ENCODE results near the gene SIRT1.

Gene SIRT1

DNA sequence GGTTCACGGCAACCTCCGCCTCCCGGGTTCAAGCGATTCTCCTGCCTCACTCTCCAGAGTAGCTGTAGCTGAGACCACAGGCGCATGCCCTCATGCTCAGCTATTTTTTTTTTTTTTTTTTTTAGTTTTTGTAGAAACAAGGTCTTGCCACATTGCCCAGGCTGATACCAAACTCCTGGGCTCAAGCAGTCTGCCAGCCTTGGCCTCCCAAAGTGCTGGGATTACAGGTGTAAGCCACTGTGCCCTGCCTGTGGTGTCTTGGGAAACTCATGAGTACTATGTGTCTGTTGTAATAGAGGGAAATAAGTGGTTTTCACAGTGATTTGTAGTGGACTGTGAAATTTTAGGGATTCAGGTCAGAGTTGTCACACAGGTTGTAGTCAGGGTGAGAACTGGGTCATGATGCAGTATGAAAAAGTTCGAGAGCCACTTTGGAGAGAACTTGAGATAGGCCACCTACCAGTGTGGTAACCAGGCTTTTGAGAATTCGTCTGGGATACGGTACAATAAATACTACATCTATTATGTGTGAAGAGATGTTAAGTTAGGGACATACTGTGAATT, 30.4 kb downstream of the SIRT1 start:
- no peaks in the 10 kb centered on the region for H3K27me3 Mint-ChIP-seq
- peak overlapping the region; percentile 53 for H3K27ac Mint-ChIP-seq
- H3K4me1 Mint-ChIP-seq (ENCODE audit: low read depth), result peaks cover 35% of the 10 kb centered on the region
- DNase-seq, result no peak
- no peak overlapping the region for H3K4me3 Mint-ChIP-seq
- no peaks in the 10 kb centered on the region for H3K9me3 Mint-ChIP-seq
- peaks cover 87% of the 10 kb centered on the region for H3K36me3 Mint-ChIP-seq (ENCODE audit: low read depth)

DNA sequence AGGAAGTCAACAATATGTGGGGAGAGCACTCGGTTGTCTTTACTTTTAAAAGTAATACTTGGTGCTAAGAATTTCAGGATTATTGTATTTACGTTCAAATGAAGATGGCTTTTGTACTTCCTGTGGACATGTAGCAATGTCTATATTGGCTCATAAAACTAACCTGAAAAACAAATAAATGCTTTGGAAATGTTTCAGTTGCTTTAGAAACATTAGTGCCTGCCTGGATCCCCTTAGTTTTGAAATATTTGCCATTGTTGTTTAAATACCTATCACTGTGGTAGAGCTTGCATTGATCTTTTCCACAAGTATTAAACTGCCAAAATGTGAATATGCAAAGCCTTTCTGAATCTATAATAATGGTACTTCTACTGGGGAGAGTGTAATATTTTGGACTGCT, 32.7 kb downstream of the SIRT1 start:
- H3K27me3 Mint-ChIP-seq, result no peaks in the 10 kb centered on the region
- H3K4me1 Mint-ChIP-seq (ENCODE audit: low read depth), result peaks cover 31% of the 10 kb centered on the region
- H3K27ac Mint-ChIP-seq, result peak overlapping the region; percentile 57
- H3K36me3 Mint-ChIP-seq (ENCODE audit: low read depth), result peaks cover 81% of the 10 kb centered on the region
- H3K4me3 Mint-ChIP-seq, result no peak overlapping the region
- no peak for DNase-seq
- H3K9me3 Mint-ChIP-seq, result no peaks in the 10 kb centered on the region

DNA sequence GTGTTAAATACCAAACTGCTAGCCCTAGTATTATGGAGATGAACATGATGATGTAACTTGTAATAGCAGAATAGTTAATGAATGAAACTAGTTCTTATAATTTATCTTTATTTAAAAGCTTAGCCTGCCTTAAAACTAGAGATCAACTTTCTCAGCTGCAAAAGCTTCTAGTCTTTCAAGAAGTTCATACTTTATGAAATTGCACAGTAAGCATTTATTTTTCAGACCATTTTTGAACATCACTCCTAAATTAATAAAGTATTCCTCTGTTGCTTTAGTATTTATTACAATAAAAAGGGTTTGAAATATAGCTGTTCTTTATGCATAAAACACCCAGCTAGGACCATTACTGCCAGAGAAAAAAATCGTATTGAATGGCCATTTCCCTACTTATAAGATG, 33.2 kb downstream of the SIRT1 start:
- peaks cover 26% of the 10 kb centered on the region for H3K4me1 Mint-ChIP-seq (ENCODE audit: low read depth)
- peaks cover 81% of the 10 kb centered on the region for H3K36me3 Mint-ChIP-seq (ENCODE audit: low read depth)
- peak overlapping the region; percentile 57 for H3K27ac Mint-ChIP-seq
- no peak overlapping the region for H3K4me3 Mint-ChIP-seq
- no peak for DNase-seq
- no peaks in the 10 kb centered on the region for H3K9me3 Mint-ChIP-seq
- no peaks in the 10 kb centered on the region for H3K27me3 Mint-ChIP-seq

DNA sequence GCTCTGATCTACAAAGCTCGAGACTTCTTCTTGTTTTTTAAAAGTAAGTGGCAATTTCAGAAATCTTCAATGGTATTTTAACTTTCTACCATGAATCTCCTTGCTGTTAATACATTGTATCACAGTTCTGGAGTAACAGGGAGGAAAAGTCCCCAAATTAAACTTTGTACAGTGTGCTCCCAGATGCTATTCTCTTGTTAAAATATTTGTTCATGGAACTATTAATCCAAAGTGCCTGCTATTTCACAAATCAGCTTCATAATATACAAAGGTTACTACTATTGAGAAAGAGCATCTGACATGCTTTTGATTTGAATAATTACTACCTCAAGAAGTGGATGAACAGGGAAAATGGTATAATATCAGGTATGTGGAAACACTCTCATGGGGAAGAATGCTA, 36.6 kb downstream of the SIRT1 start:
- Mint-ChIP-seq H3K9me3 (no peaks in the 10 kb centered on the region), H3K4me3 (no peak overlapping the region), H3K36me3 (ENCODE audit: low read depth) (peaks cover 73% of the 10 kb centered on the region), H3K27ac (peak overlapping the region; percentile 46), H3K27me3 (no peaks in the 10 kb centered on the region), H3K4me1 (ENCODE audit: low read depth) (peaks cover 14% of the 10 kb centered on the region)
- no peak for DNase-seq

DNA sequence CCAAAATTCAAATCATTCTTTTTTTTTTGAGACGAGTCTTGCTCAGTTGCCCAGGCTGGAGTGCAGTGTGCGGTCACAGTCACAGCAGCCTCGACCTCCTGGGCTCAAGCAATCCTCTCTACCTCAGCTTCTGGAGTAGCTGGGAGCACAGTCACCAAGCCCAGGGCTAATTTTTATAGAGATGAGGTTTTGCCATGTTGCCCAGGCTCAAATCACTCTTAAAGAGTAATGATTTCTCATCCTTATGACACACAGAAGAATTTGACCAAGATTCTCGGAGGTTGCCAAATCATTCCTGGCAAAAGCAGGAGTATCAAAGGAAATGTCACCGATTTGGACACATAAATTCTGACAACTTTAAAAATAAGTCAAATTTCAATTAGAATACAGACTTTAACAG, 39.1 kb downstream of the SIRT1 start:
- DNase-seq, result no peak
- Mint-ChIP-seq H3K4me1 (ENCODE audit: low read depth) (peaks cover 1% of the 10 kb centered on the region), H3K9me3 (no peaks in the 10 kb centered on the region), H3K36me3 (ENCODE audit: low read depth) (peaks cover 71% of the 10 kb centered on the region), H3K27me3 (no peaks in the 10 kb centered on the region), H3K27ac (peak overlapping the region; percentile 33), H3K4me3 (no peak overlapping the region)

DNA sequence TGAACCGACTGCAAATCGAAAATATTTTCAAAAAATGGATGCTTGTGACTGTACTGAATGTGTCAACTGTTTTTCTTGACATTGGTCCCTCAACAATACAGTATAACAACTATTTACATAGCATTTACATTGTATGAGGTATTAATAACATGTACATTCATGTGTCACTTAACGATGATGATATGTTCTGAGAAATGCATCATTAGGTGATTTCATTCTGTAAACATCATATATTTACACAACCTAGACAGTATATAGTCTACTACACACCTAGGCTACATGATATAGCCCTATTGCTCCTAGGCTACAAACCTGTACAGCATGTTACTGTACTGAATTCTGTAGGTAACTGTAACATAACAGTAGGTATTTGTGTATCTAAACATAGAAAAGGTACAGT, 39.7 kb downstream of the SIRT1 start:
- DNase-seq, result no peak
- peaks cover 68% of the 10 kb centered on the region for H3K36me3 Mint-ChIP-seq (ENCODE audit: low read depth)
- no peaks in the 10 kb centered on the region for H3K9me3 Mint-ChIP-seq
- H3K27ac Mint-ChIP-seq, result no peak overlapping the region
- H3K4me1 Mint-ChIP-seq (ENCODE audit: low read depth), result peaks cover 1% of the 10 kb centered on the region
- no peak overlapping the region for H3K4me3 Mint-ChIP-seq
- H3K27me3 Mint-ChIP-seq, result no peaks in the 10 kb centered on the region

DNA sequence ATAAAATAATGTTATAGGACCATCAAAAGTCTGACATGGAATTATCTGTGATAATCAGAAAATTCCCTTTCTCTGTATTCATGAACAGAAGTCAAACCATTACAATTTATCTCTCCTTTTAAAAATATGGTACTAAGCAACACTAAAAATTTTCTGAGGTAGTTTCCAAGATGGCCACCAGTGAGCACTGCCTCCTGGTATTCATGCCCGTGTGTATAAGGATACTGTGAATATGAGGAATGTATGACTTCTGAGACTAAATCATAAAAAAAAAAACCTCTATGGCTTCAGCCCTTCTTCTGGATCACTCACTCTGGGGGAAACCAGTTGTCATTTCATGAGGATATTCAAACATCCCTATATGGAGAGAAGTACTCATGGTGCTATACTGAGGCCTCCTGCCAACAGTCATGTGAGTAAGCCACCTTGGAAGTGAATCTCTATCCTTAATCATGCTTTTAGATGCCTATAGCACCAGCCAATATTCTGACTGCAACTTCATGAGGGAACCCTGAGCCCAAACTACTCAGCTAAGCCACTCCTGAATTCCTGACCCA, 41.1 kb downstream of the SIRT1 start:
- peak overlapping the region; percentile 44 for H3K27ac Mint-ChIP-seq
- no peaks in the 10 kb centered on the region for H3K9me3 Mint-ChIP-seq
- peaks cover 1% of the 10 kb centered on the region for H3K4me1 Mint-ChIP-seq (ENCODE audit: low read depth)
- H3K27me3 Mint-ChIP-seq, result no peaks in the 10 kb centered on the region
- DNase-seq, result no peak
- no peak overlapping the region for H3K4me3 Mint-ChIP-seq
- H3K36me3 Mint-ChIP-seq (ENCODE audit: low read depth), result peaks cover 68% of the 10 kb centered on the region

DNA sequence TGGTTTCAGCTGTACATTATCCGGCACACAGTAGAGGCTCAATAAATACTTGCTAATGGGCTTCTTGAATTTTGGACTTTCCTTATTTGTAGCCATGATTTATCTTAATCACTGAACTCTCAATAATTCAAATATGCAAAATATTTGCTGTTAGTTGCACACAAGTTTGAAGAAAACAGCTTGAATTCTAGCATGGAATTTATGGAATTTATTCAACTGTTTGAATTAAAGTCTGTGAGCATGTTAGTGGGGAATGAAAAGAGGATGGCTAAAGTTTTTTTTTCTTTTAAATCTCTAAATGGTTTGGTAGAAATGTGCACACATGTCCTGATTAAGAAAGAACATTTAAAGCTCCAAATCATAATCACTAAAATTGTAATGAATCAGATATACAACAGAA, 42.5 kb downstream of the SIRT1 start:
- Mint-ChIP-seq H3K4me1 (ENCODE audit: low read depth) (peaks cover 1% of the 10 kb centered on the region), H3K4me3 (no peak overlapping the region), H3K27me3 (no peaks in the 10 kb centered on the region), H3K9me3 (no peaks in the 10 kb centered on the region), H3K36me3 (ENCODE audit: low read depth) (peaks cover 71% of the 10 kb centered on the region), H3K27ac (peak overlapping the region; percentile 15)
- DNase-seq, result no peak

DNA sequence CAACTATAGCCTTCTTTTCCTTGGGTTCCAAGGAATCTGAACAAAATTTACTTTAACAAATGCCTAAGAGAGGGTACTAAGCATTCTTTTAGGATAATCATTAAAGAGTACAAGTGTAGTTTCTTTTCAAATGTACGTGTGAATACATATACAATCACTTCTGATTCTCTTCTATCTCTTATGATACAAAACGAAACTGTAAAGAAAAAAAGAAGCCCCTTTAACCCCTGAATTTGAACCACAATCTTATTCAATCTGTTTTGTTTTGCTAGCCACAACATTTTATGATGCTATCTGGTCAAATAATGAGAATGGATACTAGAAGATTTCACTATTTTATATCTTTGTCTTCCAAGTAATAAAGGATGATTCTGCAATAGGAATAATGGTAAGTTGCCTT, 48.7 kb downstream of the SIRT1 start:
- Mint-ChIP-seq H3K9me3 (no peaks in the 10 kb centered on the region), H3K4me3 (no peak overlapping the region)

DNA sequence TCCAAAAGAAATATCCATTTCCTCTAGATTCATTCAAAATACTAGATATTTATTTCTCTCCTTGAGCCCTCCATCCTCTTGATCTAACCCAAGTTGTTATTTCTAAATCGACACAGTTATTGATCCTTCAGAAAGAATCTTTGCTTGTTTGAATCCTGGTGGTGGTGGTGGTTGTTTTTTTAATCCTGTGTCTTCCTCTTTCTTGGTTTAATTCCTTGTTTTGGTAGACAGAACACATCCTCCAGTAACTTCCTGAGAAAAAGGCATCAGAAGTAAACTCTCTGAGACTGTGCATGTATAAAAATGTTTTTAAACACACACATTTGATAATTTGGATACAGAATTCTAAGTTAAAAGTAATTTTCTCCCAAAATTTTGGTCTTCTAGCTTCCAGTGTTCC, 49.9 kb downstream of the SIRT1 start:
- DNase-seq, result no peak
- no peak overlapping the region for H3K4me3 Mint-ChIP-seq
- no peaks in the 10 kb centered on the region for H3K9me3 Mint-ChIP-seq
- peaks cover 79% of the 10 kb centered on the region for H3K36me3 Mint-ChIP-seq (ENCODE audit: low read depth)
- peak overlapping the region; percentile 66 for H3K27ac Mint-ChIP-seq
- H3K4me1 Mint-ChIP-seq (ENCODE audit: low read depth), result no peaks in the 10 kb centered on the region
- no peaks in the 10 kb centered on the region for H3K27me3 Mint-ChIP-seq

More for the DNA sequence above, 48.7 kb downstream of the SIRT1 start:
- H3K27me3 Mint-ChIP-seq, result no peaks in the 10 kb centered on the region
- no peak overlapping the region for H3K27ac Mint-ChIP-seq
- peaks cover 79% of the 10 kb centered on the region for H3K36me3 Mint-ChIP-seq (ENCODE audit: low read depth)
- H3K4me1 Mint-ChIP-seq (ENCODE audit: low read depth), result no peaks in the 10 kb centered on the region
- DNase-seq, result no peak

DNA sequence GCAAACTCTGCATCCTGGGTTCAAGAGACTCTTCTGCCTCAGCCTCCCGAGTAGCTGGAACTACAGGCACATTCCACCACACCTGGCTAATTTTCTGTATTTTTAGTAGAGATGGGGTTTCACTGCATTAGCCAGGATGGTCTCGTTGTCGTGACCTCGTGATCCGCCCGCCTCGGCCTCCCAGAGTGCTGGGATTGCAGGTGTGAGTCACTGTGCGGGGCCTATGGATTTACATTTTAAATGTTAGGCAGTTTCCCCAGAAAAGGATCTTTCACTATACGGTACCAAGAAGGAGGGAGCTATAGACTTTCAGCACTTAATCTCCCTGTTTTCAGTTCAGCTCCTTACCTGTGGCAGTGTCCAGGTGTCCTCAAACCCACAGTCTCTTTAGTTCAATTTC, 50.8 kb downstream of the SIRT1 start:
- Mint-ChIP-seq H3K27ac (peak overlapping the region; percentile 28), H3K27me3 (no peaks in the 10 kb centered on the region), H3K4me1 (ENCODE audit: low read depth) (no peaks in the 10 kb centered on the region), H3K36me3 (ENCODE audit: low read depth) (peaks cover 73% of the 10 kb centered on the region), H3K4me3 (no peak overlapping the region), H3K9me3 (no peaks in the 10 kb centered on the region)
- no peak for DNase-seq

DNA sequence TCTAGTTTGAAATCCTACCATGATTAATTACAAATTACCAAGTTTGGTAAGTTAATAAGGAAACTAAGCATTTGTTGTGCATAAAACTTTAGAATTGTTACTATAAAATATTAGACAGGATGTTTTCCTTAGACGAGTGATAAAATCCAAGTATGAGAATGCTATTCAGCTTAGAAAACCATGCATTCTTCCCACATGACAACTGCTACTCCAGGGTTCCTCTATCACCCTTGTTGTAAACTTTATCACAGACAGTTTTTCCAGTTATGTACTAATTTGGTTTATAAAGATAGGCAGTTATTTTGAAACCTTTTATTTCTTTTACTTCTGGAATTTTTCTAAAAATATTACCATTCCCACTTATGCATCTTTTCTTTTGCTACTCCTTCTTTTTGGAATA, 52.0 kb downstream of the SIRT1 start:
- Mint-ChIP-seq H3K9me3 (no peaks in the 10 kb centered on the region), H3K27me3 (no peaks in the 10 kb centered on the region), H3K36me3 (ENCODE audit: low read depth) (peaks cover 67% of the 10 kb centered on the region), H3K27ac (no peak overlapping the region), H3K4me1 (ENCODE audit: low read depth) (no peaks in the 10 kb centered on the region), H3K4me3 (no peak overlapping the region)
- no peak for DNase-seq

DNA sequence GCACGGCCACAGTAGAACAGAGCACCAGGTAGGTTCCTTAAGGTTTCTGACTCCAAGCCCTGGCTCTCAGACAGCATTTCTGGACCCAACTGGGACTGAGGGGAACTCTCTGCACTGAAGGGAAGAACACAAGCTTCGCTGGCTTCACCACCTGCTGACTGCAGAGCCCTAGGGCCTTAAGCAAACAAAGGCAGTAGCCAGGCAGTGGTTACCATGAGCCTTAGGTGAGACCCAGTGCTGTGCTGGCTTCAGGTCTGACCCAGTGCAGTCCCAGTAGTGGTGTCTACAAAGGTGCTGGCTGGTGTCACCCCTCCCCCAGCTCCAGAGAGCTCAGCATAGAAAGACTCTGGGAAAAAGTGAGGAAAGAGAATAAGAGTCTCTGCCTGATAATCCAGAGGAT, 59.5 kb downstream of the SIRT1 start:
- no peaks in the 10 kb centered on the region for H3K9me3 Mint-ChIP-seq
- peaks cover 3% of the 10 kb centered on the region for H3K4me1 Mint-ChIP-seq (ENCODE audit: low read depth)
- peaks cover 77% of the 10 kb centered on the region for H3K36me3 Mint-ChIP-seq (ENCODE audit: low read depth)
- no peak for DNase-seq
- H3K4me3 Mint-ChIP-seq, result no peak overlapping the region
- no peaks in the 10 kb centered on the region for H3K27me3 Mint-ChIP-seq
- no peak overlapping the region for H3K27ac Mint-ChIP-seq

DNA sequence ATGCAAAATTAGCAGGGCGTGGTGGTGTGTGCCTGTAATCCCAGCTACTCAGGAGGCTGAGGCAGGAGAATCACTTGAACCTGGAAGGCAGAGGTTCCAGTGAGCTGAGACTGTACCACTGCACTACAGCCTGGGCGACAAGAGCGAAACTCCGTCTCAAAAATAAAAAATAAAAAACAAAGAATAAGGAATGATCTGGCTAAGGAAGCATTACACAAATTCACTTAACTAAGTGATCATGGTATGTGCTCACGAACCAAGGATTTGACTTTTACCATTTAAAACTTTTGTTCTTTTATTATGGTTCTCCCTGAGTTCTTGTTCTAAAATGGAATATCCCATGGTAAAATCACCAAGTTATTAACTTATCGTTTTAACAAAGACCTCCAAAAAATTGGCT, 71.2 kb downstream of the SIRT1 start:
- no peaks in the 10 kb centered on the region for H3K27me3 Mint-ChIP-seq
- H3K9me3 Mint-ChIP-seq, result no peaks in the 10 kb centered on the region
- H3K36me3 Mint-ChIP-seq (ENCODE audit: low read depth), result peaks cover 45% of the 10 kb centered on the region
- no peak overlapping the region for H3K4me3 Mint-ChIP-seq
- H3K4me1 Mint-ChIP-seq (ENCODE audit: low read depth), result peaks cover 2% of the 10 kb centered on the region
- DNase-seq, result no peak
- no peak overlapping the region for H3K27ac Mint-ChIP-seq

DNA sequence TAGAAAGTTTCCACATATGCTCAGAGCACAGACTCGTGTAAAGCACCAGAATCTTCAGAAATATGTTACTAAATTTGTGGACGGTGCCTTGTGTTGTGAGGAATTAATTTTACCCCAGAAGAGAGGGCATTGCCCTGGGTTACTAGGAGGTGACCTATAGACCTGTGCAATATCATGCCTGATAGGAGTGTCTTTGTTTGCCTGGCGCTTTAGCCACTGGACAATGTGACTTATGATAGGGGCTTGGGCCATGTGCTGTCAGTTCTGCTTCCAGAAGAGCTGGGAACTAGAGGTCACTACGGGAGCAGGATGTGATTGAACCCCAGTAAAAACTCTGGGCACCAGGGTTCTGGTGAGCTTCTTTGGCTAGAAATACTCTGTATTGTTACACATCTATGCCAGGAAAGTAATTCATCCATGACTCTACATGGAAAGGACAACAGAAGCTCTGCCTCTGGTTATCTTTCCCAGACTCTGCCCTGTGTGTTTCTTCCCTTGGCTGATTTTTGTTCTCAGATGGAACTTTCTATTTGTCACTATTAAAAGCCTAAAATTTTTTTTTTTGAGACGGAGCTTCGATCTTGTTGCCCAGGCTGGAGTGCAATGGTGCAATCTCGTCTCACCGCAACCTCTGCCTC, 75.5 kb downstream of the SIRT1 start:
- no peak for DNase-seq
- H3K9me3 Mint-ChIP-seq, result no peaks in the 10 kb centered on the region
- H3K27ac Mint-ChIP-seq, result no peak overlapping the region
- no peaks in the 10 kb centered on the region for H3K27me3 Mint-ChIP-seq
- peaks cover 2% of the 10 kb centered on the region for H3K4me1 Mint-ChIP-seq (ENCODE audit: low read depth)
- H3K4me3 Mint-ChIP-seq, result no peak overlapping the region
- H3K36me3 Mint-ChIP-seq (ENCODE audit: low read depth), result peaks cover 47% of the 10 kb centered on the region
